ENCODE results near the gene ARSA. TPM values are rescaled to one million over a fixed set of nuclear protein-coding genes. Genes with fewer than 3 reads are reported as not detected.

Gene ARSA
- total and polyA plus RNA-seq, 4 donors: 6.8 to 28.0 (median 15.8) TPM

GRCh38 chr22:50577697-50577986, 50.3 kb downstream of the ARSA start:
- 72% methylated on average over 23 of the region's 23 CpGs for WGBS
- Histone ChIP-seq H3K36me3 (ENCODE audit: control insufficient read depth in 4 of 4, insufficient read depth in 3 of 4, low read depth in 1 of 4, low read length in 3 of 4) (peaks cover 0 to 1% (median 0%) of the 10 kb centered on the region in 4 donors), H3K4me3 (ENCODE audit: low read depth in 1 of 3, low read length in 3 of 3) (no peak overlapping the region), H3K9ac (ENCODE audit: low read depth in 1 of 2, low read length in 2 of 2) (no peak overlapping the region), H3K27ac (ENCODE audit: low read depth in 1 of 2, low read length in 2 of 2) (no peak overlapping the region), H3K9me3 (ENCODE audit: control insufficient read depth in 4 of 4, low read length in 3 of 4) (no peaks in the 10 kb centered on the region), H3K4me1 (ENCODE audit: control insufficient read depth in 4 of 4, insufficient read depth in 4 of 4, low read length in 3 of 4) (peaks cover 7 to 16% (median 13%) of the 10 kb centered on the region in 4 donors), H3K27me3 (ENCODE audit: control insufficient read depth in 4 of 4, insufficient read depth in 4 of 4, low read length in 3 of 4) (no peaks in the 10 kb centered on the region)
- no peak for TF ChIP-seq RXRA (IDR thresholded peaks at IDR 0.05)
- TF ChIP-seq RAD21 (IDR thresholded peaks at IDR 0.05): no peak
- TF ChIP-seq YY1 (IDR thresholded peaks at IDR 0.05): no peak
- no peak for TF ChIP-seq GABPA (IDR thresholded peaks at IDR 0.05 in 1 of 2, conservative IDR thresholded peaks at IDR 0.05 in 1 of 2)
- no peak for TF ChIP-seq EGR1 (IDR thresholded peaks at IDR 0.05; ENCODE audit: low read depth in 2 of 2)
- DNase-seq (ENCODE audit: low spot score): no peak

GRCh38 chr22:50576806-50577696, 50.9 kb downstream of the ARSA start:
- H3K36me3 ChIP-seq (ENCODE audit: control insufficient read depth in 4 of 4, insufficient read depth in 3 of 4, low read depth in 1 of 4, low read length in 3 of 4): peaks cover 0 to 5% (median under 1%) of the 10 kb centered on the region in 4 donors
- H3K9ac ChIP-seq (ENCODE audit: low read depth in 1 of 2, low read length in 2 of 2): no peak overlapping the region
- H3K9me3 ChIP-seq (ENCODE audit: control insufficient read depth in 4 of 4, low read length in 3 of 4): no peaks in the 10 kb centered on the region
- H3K4me3 ChIP-seq (ENCODE audit: low read depth in 1 of 3, low read length in 3 of 3): no peak overlapping the region
- 88% methylated on average over 18 of the region's 18 CpGs for WGBS
- peaks cover 6 to 16% (median 13%) of the 10 kb centered on the region in 4 donors for H3K4me1 ChIP-seq (ENCODE audit: control insufficient read depth in 4 of 4, insufficient read depth in 4 of 4, low read length in 3 of 4)
- H3K27me3 ChIP-seq (ENCODE audit: control insufficient read depth in 4 of 4, insufficient read depth in 4 of 4, low read length in 3 of 4): no peaks in the 10 kb centered on the region
- H3K27ac ChIP-seq (ENCODE audit: low read depth in 1 of 2, low read length in 2 of 2): no peak overlapping the region
- no peak for DNase-seq (ENCODE audit: low spot score)
- TF ChIP-seq YY1 (IDR thresholded peaks at IDR 0.05) (no peak), MAX (IDR thresholded peaks at IDR 0.05) (no peak), TAF1 (conservative IDR thresholded peaks at IDR 0.05) (no peak), GABPA (IDR thresholded peaks at IDR 0.05 in 1 of 2, conservative IDR thresholded peaks at IDR 0.05 in 1 of 2) (no peak), SP1 (IDR thresholded peaks at IDR 0.05) (no peak), CTCF (IDR thresholded peaks at IDR 0.05; ENCODE audit: low read depth, low read length, missing input control) (no peak), FOXA2 (IDR thresholded peaks at IDR 0.05) (no peak), NR2F2 (IDR thresholded peaks at IDR 0.05) (no peak), RXRA (IDR thresholded peaks at IDR 0.05) (no peak), ZBTB33 (IDR thresholded peaks at IDR 0.05) (no peak), JUND (IDR thresholded peaks at IDR 0.05) (no peak), HNF4A (conservative IDR thresholded peaks at IDR 0.05) (no peak), EGR1 (IDR thresholded peaks at IDR 0.05; ENCODE audit: low read depth in 2 of 2) (no peak), HNF4G (IDR thresholded peaks at IDR 0.05) (no peak), FOXA1 (IDR thresholded peaks at IDR 0.05) (no peak), RAD21 (IDR thresholded peaks at IDR 0.05) (no peak), ATF3 (IDR thresholded peaks at IDR 0.05) (no peak), REST (IDR thresholded peaks at IDR 0.05) (no peak)
